HAP-1 (cell line): ENCODE measurements around the gene HIBADH.
"Not testable (repeated sequence)": the region's sequence is repeated elsewhere in the genome, so short reads cannot be mapped to it uniquely, and the experiment has no call there.

Source experiments
- DNase-seq, 2 experiments: peaks; one replicate each; pipeline ENCODE4 v3.0.0-alpha.2; 2016 to 2020; ENCODE audit warnings: low spot score in 2 of 2
- H3K27me3 ChIP-seq: fragments of 250-450 bp; sonication (Bioruptor Pico); 2 replicates; pipeline ENCODE4 v1.5.1; 2020; ENCODE audit warnings: low read depth, mild to moderate bottlenecking, moderate library complexity
- H3K36me3 ChIP-seq: fragments of 250-450 bp; sonication (Bioruptor Pico); replicated peaks from 2 replicates; pipeline ENCODE4 v1.5.1; 2020; ENCODE audit warnings: mild to moderate bottlenecking
- H3K4me1 ChIP-seq: fragments of 250-450 bp; sonication (Bioruptor Pico); 2 replicates; pipeline ENCODE4 v1.5.1; 2020; ENCODE audit warnings: mild to moderate bottlenecking
- H3K4me3 ChIP-seq: fragments of 250-450 bp; sonication (Bioruptor Pico); 2 replicates; pipeline ENCODE4 v1.5.1; 2020; ENCODE audit warnings: mild to moderate bottlenecking, moderate library complexity
- H3K9me3 ChIP-seq: fragments of 250-450 bp; sonication (Bioruptor Pico); 2 replicates; pipeline ENCODE4 v1.5.1; 2020; ENCODE audit warnings: mild to moderate bottlenecking, moderate library complexity
- in situ Hi-C: fragments of 300-500 bp; cut with MboI; formaldehyde crosslinking; loops from 3 replicates; pipeline ENCODE4 v1.14.3; 2020; ENCODE audit warnings: low sequenced_read_pairs, inconsistent platforms, mixed read lengths

Gene HIBADH

DNA sequence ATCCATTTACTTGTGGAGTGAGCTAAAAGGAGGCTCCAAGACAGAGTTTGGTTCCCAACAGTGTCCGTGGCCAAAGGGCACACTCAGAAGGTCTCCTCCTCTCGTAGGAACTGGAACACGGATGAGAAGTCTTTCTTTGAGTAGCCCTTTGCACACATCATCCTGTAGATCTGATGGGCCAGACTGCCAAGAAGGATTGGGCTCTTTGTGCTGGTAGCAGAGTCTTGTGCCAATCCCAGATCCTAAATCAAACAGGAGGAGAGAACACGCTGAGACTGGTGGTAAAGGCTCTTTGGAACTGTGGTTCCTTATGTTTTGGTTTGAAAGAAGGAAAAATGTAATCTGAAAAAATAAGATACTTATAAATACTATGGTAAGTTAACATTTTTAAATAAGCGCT, 136.6 kb downstream of the HIBADH start:
- Histone ChIP-seq H3K27me3 (no peaks in the 10 kb centered on the region), H3K9me3 (no peaks in the 10 kb centered on the region), H3K36me3 (peaks cover 17% of the 10 kb centered on the region), H3K4me3 (no peak overlapping the region), H3K4me1 (0 out of 2 replicates have a peak, but pooled peaks cover 2% of the 10 kb centered on the region)
- no peak for DNase-seq
- in situ Hi-C loops, result no loop called here

GRCh38 chr7:27523321-27523720, 139.4 kb downstream of the HIBADH start:
- Histone ChIP-seq H3K9me3 (no peaks in the 10 kb centered on the region), H3K4me1 (0 out of 2 replicates have a peak, but pooled peaks cover 2% of the 10 kb centered on the region), H3K36me3 (peaks cover 7% of the 10 kb centered on the region), H3K4me3 (no peak overlapping the region), H3K27me3 (no peaks in the 10 kb centered on the region)
- in situ Hi-C loops, result no loop called here
- DNase-seq, result no peak

- H3K4me3 ChIP-seq, result no peak overlapping the region
- H3K4me1 ChIP-seq, result 0 out of 2 replicates have a peak, but pooled peaks cover 2% of the 10 kb centered on the region
- in situ Hi-C loops, result no loop called here
- peaks cover 5% of the 10 kb centered on the region for H3K36me3 ChIP-seq
- no peak for DNase-seq
- H3K27me3 ChIP-seq, result no peaks in the 10 kb centered on the region
- no peaks in the 10 kb centered on the region for H3K9me3 ChIP-seq
Measured at GRCh38 chr7:27522566-27522965, 140.1 kb downstream of the HIBADH start.

- Histone ChIP-seq H3K36me3 (peaks cover 5% of the 10 kb centered on the region), H3K9me3 (no peaks in the 10 kb centered on the region), H3K4me3 (no peak overlapping the region), H3K4me1 (peaks cover 2% of the 10 kb centered on the region), H3K27me3 (no peaks in the 10 kb centered on the region)
- no peak for DNase-seq
- in situ Hi-C loops, result no loop called here
Measured at GRCh38 chr7:27520815-27521790, 141.6 kb downstream of the HIBADH start.

DNA sequence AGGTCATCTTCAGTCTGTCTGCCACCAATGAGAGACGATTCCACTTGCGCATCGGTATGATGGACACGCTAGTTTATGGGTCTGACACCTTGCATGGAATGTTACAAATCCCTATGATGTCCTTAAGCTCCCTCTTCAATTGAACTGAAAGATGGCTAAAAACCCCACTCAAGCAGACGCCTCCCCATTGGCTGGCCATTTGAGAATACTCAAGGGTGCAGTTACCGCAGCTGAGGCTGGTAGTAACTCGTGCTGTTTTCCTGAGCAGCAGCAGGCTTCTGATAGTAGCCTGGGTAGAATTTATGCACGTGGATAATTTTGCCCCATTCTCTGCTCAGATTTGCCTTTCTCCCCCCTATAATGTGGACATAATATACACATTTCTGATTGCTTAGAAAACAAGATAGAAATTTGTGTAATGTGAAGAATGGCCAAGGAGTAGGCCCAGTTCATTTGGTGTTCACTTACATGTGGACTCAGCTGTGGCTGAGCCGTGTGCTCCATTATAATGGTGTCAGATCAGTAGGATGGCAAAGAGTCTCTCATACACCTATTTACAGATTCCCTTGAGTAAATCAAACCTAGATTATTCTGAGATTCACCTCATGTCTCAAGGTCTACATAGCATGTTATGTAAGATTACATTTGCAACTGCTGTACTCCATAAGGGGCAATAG, 142.8 kb downstream of the HIBADH start:
- no peak for DNase-seq
- H3K9me3 ChIP-seq, result no peaks in the 10 kb centered on the region
- in situ Hi-C loops, result no loop called here
- H3K4me1 ChIP-seq, result peaks cover 4% of the 10 kb centered on the region
- no peaks in the 10 kb centered on the region for H3K27me3 ChIP-seq
- H3K36me3 ChIP-seq, result peaks cover 2% of the 10 kb centered on the region
- H3K4me3 ChIP-seq, result no peak overlapping the region

DNA sequence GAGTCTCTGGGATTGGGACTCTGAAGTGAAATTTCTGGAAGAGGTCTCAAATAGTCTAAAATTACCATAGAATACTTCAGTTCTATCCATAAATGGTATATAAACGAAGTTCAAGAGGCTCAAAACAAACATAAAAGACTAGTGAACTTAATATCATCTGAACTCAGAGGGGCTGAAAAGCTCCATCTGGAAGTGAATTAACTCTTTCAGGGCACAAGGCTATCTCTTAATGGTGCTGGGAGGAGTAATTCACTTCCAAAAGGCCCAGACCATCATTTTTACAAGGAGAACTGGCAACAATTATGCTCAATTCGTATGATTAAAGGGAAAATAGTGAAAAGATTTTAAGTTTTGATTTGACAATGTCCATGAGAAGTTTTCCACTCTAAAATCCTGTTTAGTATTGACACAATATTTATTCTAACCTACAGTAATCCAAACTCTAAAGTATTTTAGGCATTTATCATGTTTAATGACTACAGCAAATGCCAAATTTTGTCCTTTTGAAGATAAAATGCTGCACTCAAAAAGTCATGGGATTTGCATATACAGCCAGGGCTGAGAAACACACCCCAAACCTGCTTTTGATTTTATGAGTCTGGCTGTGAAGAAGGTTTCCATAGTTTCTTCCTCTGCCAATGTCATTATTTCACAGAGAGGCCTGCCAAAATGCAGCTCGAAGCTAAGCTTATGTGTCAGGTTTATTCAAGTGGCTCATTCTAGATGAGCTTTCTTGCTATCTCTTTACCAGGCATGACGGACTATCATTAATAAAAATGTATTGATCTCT, 143.9 kb downstream of the HIBADH start:
- peaks cover 4% of the 10 kb centered on the region for H3K4me1 ChIP-seq
- no peak overlapping the region for H3K4me3 ChIP-seq
- in situ Hi-C loops, result no loop called here
- H3K9me3 ChIP-seq, result no peaks in the 10 kb centered on the region
- no peak for DNase-seq
- H3K27me3 ChIP-seq, result no peaks in the 10 kb centered on the region
- no peaks in the 10 kb centered on the region for H3K36me3 ChIP-seq

DNA sequence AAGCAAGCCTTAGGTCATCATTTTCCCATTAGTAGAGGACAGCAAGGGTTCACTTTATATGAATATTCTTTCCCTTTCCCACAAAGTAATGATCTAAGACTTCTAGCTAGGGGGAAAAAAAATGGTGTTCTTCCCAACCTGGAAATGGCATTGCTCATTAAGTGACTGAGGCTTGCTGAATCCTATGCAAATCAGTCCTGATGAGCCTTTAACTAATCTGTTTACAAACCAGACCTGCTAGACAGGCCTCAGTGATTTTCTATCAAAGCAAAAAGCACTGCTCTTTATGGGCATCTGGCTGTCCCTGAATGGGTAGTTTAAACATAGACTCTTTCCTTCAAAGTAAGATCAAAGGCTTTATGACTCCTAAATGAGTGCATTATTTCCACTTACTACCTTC, 146.3 kb downstream of the HIBADH start:
- H3K9me3 ChIP-seq, result no peaks in the 10 kb centered on the region
- no peaks in the 10 kb centered on the region for H3K27me3 ChIP-seq
- H3K4me1 ChIP-seq, result peaks cover 4% of the 10 kb centered on the region
- in situ Hi-C loops, result no loop called here
- H3K36me3 ChIP-seq, result no peaks in the 10 kb centered on the region
- no peak for DNase-seq
- H3K4me3 ChIP-seq, result no peak overlapping the region

- no peak for DNase-seq
- Histone ChIP-seq H3K27me3 (no peaks in the 10 kb centered on the region), H3K4me1 (peaks cover 4% of the 10 kb centered on the region), H3K4me3 (no peak overlapping the region), H3K9me3 (no peaks in the 10 kb centered on the region), H3K36me3 (no peaks in the 10 kb centered on the region)
- in situ Hi-C loops, result no loop called here
Measured at GRCh38 chr7:27515933-27516332, 146.8 kb downstream of the HIBADH start.

DNA sequence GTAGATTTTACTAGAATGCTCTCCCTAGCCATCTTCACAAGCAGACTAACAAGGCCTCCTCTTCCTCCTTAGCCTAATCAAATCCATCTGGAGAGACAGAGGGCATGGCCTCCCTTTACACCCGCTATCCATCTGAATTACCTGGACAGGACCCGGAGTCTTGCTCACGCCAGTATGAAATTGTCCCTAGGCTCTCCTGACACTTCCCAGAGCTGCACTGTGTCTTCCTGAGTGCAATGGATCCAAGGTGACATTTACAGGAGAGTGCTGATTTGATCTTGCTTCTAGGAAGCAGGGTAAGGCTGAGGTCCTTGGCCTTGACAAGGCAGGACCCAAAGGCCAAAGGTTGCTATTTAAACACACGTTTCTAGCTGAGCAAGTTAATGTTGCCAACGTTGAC, 147.8 kb downstream of the HIBADH start:
- no peak for DNase-seq
- no peaks in the 10 kb centered on the region for H3K36me3 ChIP-seq
- peaks cover 4% of the 10 kb centered on the region for H3K4me1 ChIP-seq
- H3K9me3 ChIP-seq, result no peaks in the 10 kb centered on the region
- in situ Hi-C loops, result no loop called here
- H3K27me3 ChIP-seq, result no peaks in the 10 kb centered on the region
- H3K4me3 ChIP-seq, result no peak overlapping the region

DNA sequence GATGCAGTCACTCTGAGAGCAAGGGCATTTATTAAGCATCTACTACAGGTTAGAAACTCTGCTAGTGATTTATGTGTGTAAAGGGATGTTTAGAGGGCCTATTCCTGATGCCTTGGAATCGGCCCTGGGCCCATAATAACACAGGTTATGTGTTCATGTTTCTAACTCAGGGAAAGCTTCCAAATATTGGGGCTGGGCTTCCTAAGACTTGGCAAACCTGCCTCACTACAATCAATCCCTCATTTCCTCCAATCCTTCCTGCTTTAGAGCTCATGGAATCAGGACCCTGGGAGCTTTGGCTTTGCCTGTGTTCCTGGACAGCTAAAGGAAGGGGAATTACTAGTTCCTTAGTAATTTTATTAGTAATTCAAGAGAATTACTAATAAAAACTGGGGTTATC, 148.8 kb downstream of the HIBADH start:
- Histone ChIP-seq H3K4me1 (peaks cover 4% of the 10 kb centered on the region), H3K4me3 (no peak overlapping the region), H3K27me3 (no peaks in the 10 kb centered on the region), H3K9me3 (no peaks in the 10 kb centered on the region), H3K36me3 (no peaks in the 10 kb centered on the region)
- DNase-seq, result no peak
- in situ Hi-C loops, result no loop called here

GRCh38 chr7:27511370-27511769, 151.3 kb downstream of the HIBADH start:
- H3K27me3 ChIP-seq, in situ Hi-C loops: not testable (repeated sequence)

GRCh38 chr7:27510541-27510940, 152.1 kb downstream of the HIBADH start:
- H3K27me3 ChIP-seq, result no peaks in the 10 kb centered on the region
- in situ Hi-C loops, result no loop called here
- H3K4me3 ChIP-seq, result no peak overlapping the region
- DNase-seq, result no peak
- H3K36me3 ChIP-seq, result no peaks in the 10 kb centered on the region
- H3K9me3 ChIP-seq, result peaks cover 2% of the 10 kb centered on the region; the same call in 1 of the 2 replicates
- no peaks in the 10 kb centered on the region for H3K4me1 ChIP-seq

More at GRCh38 chr7:27511370-27511769, 151.3 kb downstream of the HIBADH start:
- H3K4me3 ChIP-seq, DNase-seq, H3K4me1 ChIP-seq, H3K36me3 ChIP-seq, H3K9me3 ChIP-seq: not testable (repeated sequence)

DNA sequence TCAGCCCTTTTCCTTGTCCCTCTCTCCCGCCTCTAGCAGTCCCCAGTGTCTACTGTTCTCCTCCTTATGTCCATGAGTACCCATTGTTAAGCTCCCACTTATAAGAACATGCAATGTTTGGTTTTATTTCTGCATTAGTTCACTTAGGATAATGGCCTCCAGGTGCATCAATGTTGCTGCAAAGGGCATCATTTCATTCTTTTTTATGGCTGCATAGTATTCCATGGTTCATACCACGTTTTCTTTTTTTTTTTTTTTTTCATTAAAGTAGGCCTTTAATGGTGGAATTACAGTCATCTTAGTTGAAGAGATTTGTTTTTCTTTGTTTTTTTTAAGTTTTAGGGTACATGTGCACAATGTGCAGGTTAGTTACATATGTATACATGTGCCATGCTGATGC, 160.8 kb downstream of the HIBADH start:
- in situ Hi-C loops, DNase-seq: not testable (repeated sequence)

More for the DNA sequence above, 160.8 kb downstream of the HIBADH start:
- H3K4me1 ChIP-seq, H3K36me3 ChIP-seq, H3K4me3 ChIP-seq, H3K27me3 ChIP-seq, H3K9me3 ChIP-seq: not testable (repeated sequence)
